T-helper 22 cell (primary cell): ENCODE data around the gene RPS15.

ENCODE experiments used
- DNase-seq: peaks from one replicate; pipeline ENCODE4 v3.0.0-alpha.2; 2020; ENCODE audit warnings: low read depth

RPS15 gene

GRCh38 chr19:1438035-1438932, at the start of gene RPS15:
Gene RPS15, plus strand, starts transcription at chr19:1438396. Its CDS starts 30 bp downstream, at chr19:1438426.
- peak; percentile 90 for DNase-seq

- DNase-seq: no peak
Measured at GRCh38 chr19:1388637-1389026, 49.6 kb upstream of the RPS15 start.

GRCh38 chr19:1389033-1389940, 48.9 kb upstream of the RPS15 start:
- DNase-seq: no peak

GRCh38 chr19:1390890-1391423, 47.2 kb upstream of the RPS15 start:
- DNase-seq: no peak

GRCh38 chr19:1392407-1392806, 45.8 kb upstream of the RPS15 start:
- DNase-seq: no peak

- DNase-seq: no peak
Measured at GRCh38 chr19:1392939-1393530, 45.2 kb upstream of the RPS15 start.

- no peak for DNase-seq
Measured at GRCh38 chr19:1393841-1394240, 44.4 kb upstream of the RPS15 start.

- no peak for DNase-seq
Measured at GRCh38 chr19:1394252-1395193, 43.7 kb upstream of the RPS15 start.

GRCh38 chr19:1395194-1396018, 42.8 kb upstream of the RPS15 start:
- DNase-seq: no peak

- DNase-seq: no peak
Measured at GRCh38 chr19:1396019-1396767, 42.0 kb upstream of the RPS15 start.

GRCh38 chr19:1396768-1397679, 41.2 kb upstream of the RPS15 start:
- DNase-seq: no peak

- no peak for DNase-seq
Measured at GRCh38 chr19:1397838-1398237, 40.4 kb upstream of the RPS15 start.

- DNase-seq: no peak
Measured at GRCh38 chr19:1399079-1399478, 39.1 kb upstream of the RPS15 start.

- no peak for DNase-seq
Measured at GRCh38 chr19:1399745-1400144, 38.5 kb upstream of the RPS15 start.

- no peak for DNase-seq
Measured at GRCh38 chr19:1400281-1401137, 37.7 kb upstream of the RPS15 start.

- DNase-seq: peak; percentile 19
Measured at GRCh38 chr19:1401138-1401888, 36.9 kb upstream of the RPS15 start, which contains the start of gene GAMT. Gene GAMT, minus strand, starts transcription at chr19:1401542. Its CDS starts 66 bp downstream, at chr19:1401476.

- no peak for DNase-seq
Measured at GRCh38 chr19:1401889-1402217, 36.3 kb upstream of the RPS15 start.
